ENCODE data around the gene FBLN2. TPM values are rescaled to one million over a fixed set of nuclear protein-coding genes. Genes with fewer than 3 reads are reported as not detected.

Gene FBLN2
- total and polyA plus RNA-seq, 10 of the 15 experiments (the other 5 are each of a cell fraction or from before 2014, with no cell fraction given) = 0.03 to 0.41 (median 0.12) TPM; not detected in 2

GRCh38 chr3:13505147-13506130 lies 43.5 kb upstream of the FBLN2 start:
- intact Hi-C loops (cut with micrococcal nuclease; ENCODE audit: unreplicated experiment) (no loop called here), in situ Hi-C loops (cut with MboI) (no loop called here)
- Histone ChIP-seq H3K9me3 (replicated peaks; ENCODE audit: control insufficient read depth, insufficient read depth, low read length) (no peaks in the 10 kb centered on the region), H3K9ac (ENCODE audit: control insufficient read depth, insufficient read depth, low read length) (no peak overlapping the region), H3K79me2 (ENCODE audit: control insufficient read depth, insufficient read depth, low read length) (no peaks in the 10 kb centered on the region), H3K36me3 (ENCODE audit: control insufficient read depth in 2 of 2, insufficient read depth in 2 of 2, low read length in 1 of 2) (no peaks in the 10 kb centered on the region), H3K4me1 (ENCODE audit: control insufficient read depth, insufficient read depth, low read length) (no peaks in the 10 kb centered on the region), H3K4me3 (no peak overlapping the region), H3K27me3 (replicated peaks in 1 of 2; ENCODE audit: control insufficient read depth in 2 of 2, insufficient read depth in 2 of 2, low read length in 1 of 2) (no peaks in the 10 kb centered on the region; a peak in 1 of 4 replicates), H3K27ac (ENCODE audit: control insufficient read depth, insufficient read depth) (no peak overlapping the region), H3K4me2 (ENCODE audit: control insufficient read depth, insufficient read depth) (no peak overlapping the region), H4K20me1 (ENCODE audit: control insufficient read depth, insufficient read depth) (no peaks in the 10 kb centered on the region), H2AFZ (ENCODE audit: control insufficient read depth, low read depth, low read length) (no peak overlapping the region)
- POLR2A ChIA-PET = no interaction called here
- 23% methylated on average over 16 of the region's 16 CpGs for WGBS (ENCODE audit: insufficient coverage, insufficient replicate concordance, low lambda C conversion rate, missing lambda C conversion rate)
- RAD21 ChIA-PET (ENCODE audit: unreplicated experiment) = interaction anchor here (1.1 kb wide), 1 partner anchor 147 kb away, joined by 4 read pairs; no protein-coding TSS in a partner anchor
- BruUV-seq (replicated peaks) = no TSS peak
- SMC1A ChIA-PET (ENCODE audit: uncharacterized antibody, unreplicated experiment) = no interaction called here
- TF ChIP-seq CHD4 (IDR thresholded peaks at IDR 0.05) (no peak), IRF3 (IDR thresholded peaks at IDR 0.05) (no peak), TCF7 (IDR thresholded peaks at IDR 0.05; ENCODE audit: borderline replicate concordance) (no peak), GATAD2B (conservative IDR thresholded peaks at IDR 0.05; ENCODE audit: low read depth) (no peak), HDGF (IDR thresholded peaks at IDR 0.05) (no peak), HSF1 (IDR thresholded peaks at IDR 0.05; ENCODE audit: low read depth, low read length) (no peak), KLF5 (IDR thresholded peaks at IDR 0.05; ENCODE audit: partially characterized antibody) (no peak), CBFB (IDR thresholded peaks at IDR 0.05; ENCODE audit: low read depth) (no peak), ZNF274 (IDR thresholded peaks at IDR 0.05; ENCODE audit: insufficient read depth, insufficient read length) (no peak), CBX5 (IDR thresholded peaks at IDR 0.05; ENCODE audit: low read depth) (no peak), PAX5 (IDR thresholded peaks at IDR 0.05; ENCODE audit: borderline replicate concordance, low read depth, low read length) (no peak)
- TF ChIP-seq, protein P1, sequence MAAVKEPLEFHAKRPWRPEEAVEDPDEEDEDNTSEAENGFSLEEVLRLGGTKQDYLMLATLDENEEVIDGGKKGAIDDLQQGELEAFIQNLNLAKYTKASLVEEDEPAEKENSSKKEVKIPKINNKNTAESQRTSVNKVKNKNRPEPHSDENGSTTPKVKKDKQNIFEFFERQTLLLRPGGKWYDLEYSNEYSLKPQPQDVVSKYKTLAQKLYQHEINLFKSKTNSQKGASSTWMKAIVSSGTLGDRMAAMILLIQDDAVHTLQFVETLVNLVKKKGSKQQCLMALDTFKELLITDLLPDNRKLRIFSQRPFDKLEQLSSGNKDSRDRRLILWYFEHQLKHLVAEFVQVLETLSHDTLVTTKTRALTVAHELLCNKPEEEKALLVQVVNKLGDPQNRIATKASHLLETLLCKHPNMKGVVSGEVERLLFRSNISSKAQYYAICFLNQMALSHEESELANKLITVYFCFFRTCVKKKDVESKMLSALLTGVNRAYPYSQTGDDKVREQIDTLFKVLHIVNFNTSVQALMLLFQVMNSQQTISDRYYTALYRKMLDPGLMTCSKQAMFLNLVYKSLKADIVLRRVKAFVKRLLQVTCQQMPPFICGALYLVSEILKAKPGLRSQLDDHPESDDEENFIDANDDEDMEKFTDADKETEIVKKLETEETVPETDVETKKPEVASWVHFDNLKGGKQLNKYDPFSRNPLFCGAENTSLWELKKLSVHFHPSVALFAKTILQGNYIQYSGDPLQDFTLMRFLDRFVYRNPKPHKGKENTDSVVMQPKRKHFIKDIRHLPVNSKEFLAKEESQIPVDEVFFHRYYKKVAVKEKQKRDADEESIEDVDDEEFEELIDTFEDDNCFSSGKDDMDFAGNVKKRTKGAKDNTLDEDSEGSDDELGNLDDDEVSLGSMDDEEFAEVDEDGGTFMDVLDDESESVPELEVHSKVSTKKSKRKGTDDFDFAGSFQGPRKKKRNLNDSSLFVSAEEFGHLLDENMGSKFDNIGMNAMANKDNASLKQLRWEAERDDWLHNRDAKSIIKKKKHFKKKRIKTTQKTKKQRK (IDR thresholded peaks at IDR 0.05; ENCODE audit: low read depth, low read length) = no peak
- CTCF ChIA-PET = no interaction called here
- ATAC-seq (no peak), DNase-seq (ENCODE audit: low read depth, low spot score) (no peak), FAIRE-seq (no peak)

Measured in GM12878 (cell line).